ENCODE measurements around the gene PKDCC.

- TF ChIP-seq EZH2 (IDR thresholded peaks at IDR 0.05; ENCODE audit: insufficient read depth, poor library complexity, severe bottlenecking): no peak
- TF ChIP-seq EZH2phosphoT487 (IDR thresholded peaks at IDR 0.05; ENCODE audit: insufficient read depth, low read depth): no peak
These were observed 49.2 kb downstream of the PKDCC start for GRCh38 chr2:42096869-42097591.
